WI38 (cell line): ENCODE data around the gene FAM168A.

Experiments used
- H3K4me3 ChIP-seq: 2 replicates; pipeline ENCODE4 v1.5.1; 2011; ENCODE audit warnings: low read depth, mild to moderate bottlenecking, control low read depth, low read length
- TF ChIP-seq, protein P1 (sequence below): IDR thresholded peaks from 2 replicates; pipeline ENCODE4 v1.5.1; 2012; ENCODE audit warnings: low read depth, mild to moderate bottlenecking, control low read depth, low read length

Gene FAM168A

DNA sequence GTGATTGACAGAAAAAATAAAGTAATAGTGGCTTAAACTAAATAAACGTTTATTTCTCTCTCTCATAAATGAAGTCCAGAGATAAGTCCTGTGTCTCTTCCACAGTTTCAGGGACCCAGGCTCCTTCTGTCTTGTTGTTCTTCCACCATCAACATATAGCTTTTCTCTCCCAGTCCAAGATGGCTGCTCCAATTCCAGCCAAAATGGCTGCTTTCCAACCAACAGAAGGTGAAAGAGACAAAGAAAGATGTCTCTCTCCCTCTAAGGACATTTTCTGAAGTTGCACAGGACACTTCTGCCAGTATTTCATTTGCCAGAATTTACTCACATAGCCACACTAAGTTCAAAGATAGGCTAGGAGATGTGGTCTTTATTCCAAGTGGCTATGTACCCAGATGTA lies 39.1 kb upstream of the FAM168A start:
- TF ChIP-seq, protein P1, sequence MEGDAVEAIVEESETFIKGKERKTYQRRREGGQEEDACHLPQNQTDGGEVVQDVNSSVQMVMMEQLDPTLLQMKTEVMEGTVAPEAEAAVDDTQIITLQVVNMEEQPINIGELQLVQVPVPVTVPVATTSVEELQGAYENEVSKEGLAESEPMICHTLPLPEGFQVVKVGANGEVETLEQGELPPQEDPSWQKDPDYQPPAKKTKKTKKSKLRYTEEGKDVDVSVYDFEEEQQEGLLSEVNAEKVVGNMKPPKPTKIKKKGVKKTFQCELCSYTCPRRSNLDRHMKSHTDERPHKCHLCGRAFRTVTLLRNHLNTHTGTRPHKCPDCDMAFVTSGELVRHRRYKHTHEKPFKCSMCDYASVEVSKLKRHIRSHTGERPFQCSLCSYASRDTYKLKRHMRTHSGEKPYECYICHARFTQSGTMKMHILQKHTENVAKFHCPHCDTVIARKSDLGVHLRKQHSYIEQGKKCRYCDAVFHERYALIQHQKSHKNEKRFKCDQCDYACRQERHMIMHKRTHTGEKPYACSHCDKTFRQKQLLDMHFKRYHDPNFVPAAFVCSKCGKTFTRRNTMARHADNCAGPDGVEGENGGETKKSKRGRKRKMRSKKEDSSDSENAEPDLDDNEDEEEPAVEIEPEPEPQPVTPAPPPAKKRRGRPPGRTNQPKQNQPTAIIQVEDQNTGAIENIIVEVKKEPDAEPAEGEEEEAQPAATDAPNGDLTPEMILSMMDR, result no peak
- H3K4me3 ChIP-seq, result no peak overlapping the region

DNA sequence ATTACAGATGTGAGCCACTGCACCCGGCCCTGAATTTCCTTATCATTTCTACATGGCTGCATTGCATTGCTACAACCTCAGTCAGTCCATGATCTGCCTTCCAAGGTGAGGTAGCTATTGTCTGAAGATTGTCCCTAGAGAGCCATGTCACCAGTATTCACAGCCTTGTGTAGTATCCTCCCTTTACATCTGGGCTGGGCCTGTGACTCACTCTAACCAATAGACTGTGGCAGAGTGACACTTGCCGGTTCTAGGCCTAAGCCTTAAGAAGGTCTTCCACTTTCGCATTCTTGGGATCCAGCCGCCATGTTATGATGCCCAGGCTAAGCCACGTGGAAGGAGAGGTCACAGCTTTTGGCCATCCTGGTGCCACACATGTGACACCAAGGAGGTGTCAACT lies 38.3 kb upstream of the FAM168A start:
- no peak overlapping the region for H3K4me3 ChIP-seq
- TF ChIP-seq, protein P1, result no peak

DNA sequence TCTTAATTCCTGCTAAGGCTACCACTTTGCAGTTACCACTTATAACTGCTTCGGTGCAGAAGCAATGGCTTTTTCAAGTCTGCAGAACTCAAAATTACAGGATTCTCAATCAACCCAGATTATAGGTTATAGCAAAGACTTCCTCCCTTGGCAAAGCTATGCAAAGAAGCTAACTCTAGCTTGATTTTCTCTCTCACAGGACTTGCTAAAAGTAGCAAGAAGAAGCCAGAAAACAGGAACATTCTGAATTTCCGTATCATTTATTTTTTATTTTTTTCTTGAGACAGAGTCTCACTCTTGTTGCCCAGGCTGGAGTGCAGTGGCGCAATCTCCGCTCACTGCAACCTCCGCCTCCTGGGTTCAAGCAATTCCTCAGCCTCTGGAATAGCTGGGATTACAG lies 37.8 kb upstream of the FAM168A start:
- TF ChIP-seq, protein P1, result no peak

DNA sequence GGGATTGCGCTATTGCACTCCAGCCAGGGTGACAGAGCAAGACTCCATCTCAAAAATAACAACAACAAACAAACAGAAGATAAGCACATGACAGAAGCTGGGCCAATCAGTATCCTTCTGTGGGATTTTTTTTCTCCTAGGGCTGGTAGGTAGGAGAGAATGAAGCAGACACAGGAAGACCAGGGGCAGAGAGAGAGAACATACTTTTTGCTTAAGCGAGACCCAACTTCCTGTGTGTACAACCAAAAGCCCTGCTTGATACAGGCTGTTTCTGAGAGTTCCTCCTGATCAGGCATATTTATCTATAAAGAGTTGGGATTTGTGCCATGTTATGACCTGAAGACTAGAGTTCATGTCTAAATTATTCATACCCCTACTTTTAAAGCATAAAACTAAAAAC lies 36.1 kb upstream of the FAM168A start:
- TF ChIP-seq, protein P1, result no peak
- H3K4me3 ChIP-seq, result no peak overlapping the region

More for the DNA sequence above, 37.8 kb upstream of the FAM168A start:
- H3K4me3 ChIP-seq, result no peak overlapping the region

DNA sequence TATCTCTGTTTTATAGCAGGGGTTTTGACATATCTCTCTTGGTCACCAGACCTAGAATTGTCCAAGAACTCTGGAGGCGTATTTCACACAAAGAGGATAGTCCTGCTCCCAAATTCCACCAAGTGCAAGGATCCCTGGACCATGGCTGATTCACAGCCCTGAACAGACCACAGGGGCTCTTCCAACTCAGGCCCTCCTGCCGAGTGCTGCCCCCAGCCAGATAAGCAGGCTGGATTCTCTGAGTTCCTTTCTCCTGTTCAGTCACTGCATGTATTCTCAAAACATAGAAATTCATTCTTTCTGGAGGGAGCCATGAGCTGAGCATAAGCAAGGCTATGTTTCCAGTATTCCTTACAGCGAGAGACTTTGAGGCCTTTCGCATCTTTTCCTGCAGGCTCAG lies 35.1 kb upstream of the FAM168A start:
- TF ChIP-seq, protein P1, result no peak
- H3K4me3 ChIP-seq, result no peak overlapping the region

DNA sequence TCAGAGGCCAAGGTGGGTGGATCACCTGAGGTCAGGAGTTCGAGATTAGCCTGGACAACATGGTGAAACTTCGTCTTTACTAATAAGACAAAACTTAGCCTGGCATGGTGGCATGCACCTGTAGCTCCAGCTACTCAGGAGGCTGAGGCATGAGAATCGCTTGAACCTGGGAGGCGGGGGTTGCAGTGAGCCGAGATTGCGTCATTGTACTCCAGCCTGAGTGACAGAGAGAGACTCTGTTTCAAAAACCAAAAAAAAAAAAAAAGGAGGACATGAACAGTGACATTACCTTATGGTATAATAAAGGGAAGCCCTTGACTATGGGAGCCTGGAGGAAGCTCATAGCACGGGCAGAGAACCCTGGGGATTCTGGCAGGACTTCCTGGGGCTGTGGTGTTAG lies 32.0 kb upstream of the FAM168A start:
- H3K4me3 ChIP-seq, result no peak overlapping the region
- TF ChIP-seq, protein P1, result no peak

DNA sequence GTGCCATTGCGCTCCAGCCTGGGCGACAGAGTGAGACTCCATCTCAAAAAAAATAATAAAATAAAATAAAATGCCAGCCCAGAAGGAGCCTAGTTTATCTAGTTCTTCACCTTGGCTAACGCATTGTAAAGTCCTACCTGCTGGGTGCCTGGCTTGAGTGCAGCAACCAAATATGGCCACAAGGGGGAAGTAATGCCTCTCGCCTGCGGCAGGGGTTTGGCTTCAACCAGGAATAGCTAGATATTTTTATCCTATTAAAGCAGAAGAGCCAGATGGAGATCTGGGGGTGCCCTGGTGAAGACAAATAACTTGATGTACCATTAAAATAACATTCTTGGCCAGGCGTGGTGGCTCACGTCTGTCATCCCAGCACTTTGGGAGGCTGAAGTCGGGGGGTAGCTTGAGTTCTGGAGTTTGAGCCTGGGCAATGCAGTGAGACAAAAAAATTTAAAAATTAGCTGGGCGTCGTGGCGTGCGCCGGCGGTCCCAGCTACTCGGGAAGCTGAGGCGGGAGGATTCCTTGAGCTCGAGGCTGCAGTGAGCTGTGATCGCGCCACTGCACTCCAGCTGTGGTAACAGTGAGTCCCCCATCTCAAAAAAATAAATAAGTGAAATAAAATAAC lies 27.9 kb upstream of the FAM168A start:
- TF ChIP-seq, protein P1, result peak; percentile 80
- H3K4me3 ChIP-seq, result no peak overlapping the region
